Measurements from ENCODE around the gene TSPAN3. TPM values are rescaled to one million over a fixed set of nuclear protein-coding genes. Genes with fewer than 3 reads are reported as not detected.

The TSPAN3 gene
- total RNA-seq, 1 donor from 2014 or later = 359 TPM

GRCh38 chr15:77042955-77043920 is 27.7 kb downstream of the TSPAN3 start:
- H3K4me1 ChIP-seq = no peaks in the 10 kb centered on the region
- ATAC-seq (no peak), DNase-seq (no peak)
- TF ChIP-seq CTCF (IDR thresholded peaks at IDR 0.05) = no peak
- H3K9me3 ChIP-seq = no peaks in the 10 kb centered on the region
- H3K4me3 ChIP-seq = no peak overlapping the region
- intact Hi-C loops (cut with DNase I) = no loop called here
- H3K27me3 ChIP-seq = no peaks in the 10 kb centered on the region
- H3K27ac ChIP-seq = no peak overlapping the region
- peaks cover 43% of the 10 kb centered on the region for H3K36me3 ChIP-seq

- Histone ChIP-seq H3K36me3 (peaks cover 39% of the 10 kb centered on the region), H3K4me3 (no peak overlapping the region), H3K4me1 (no peaks in the 10 kb centered on the region), H3K27ac (no peak overlapping the region), H3K27me3 (no peaks in the 10 kb centered on the region), H3K9me3 (no peaks in the 10 kb centered on the region)
- DNase-seq = no peak
- ATAC-seq = no peak
- TF ChIP-seq CTCF (IDR thresholded peaks at IDR 0.05) = no peak
- intact Hi-C loops (cut with DNase I) = no loop called here
Observed at GRCh38 chr15:77042245-77042919, 28.5 kb downstream of the TSPAN3 start.

- ATAC-seq (no peak), DNase-seq (no peak)
- Histone ChIP-seq H3K27ac (no peak overlapping the region), H3K9me3 (no peaks in the 10 kb centered on the region), H3K4me3 (no peak overlapping the region), H3K4me1 (no peaks in the 10 kb centered on the region), H3K36me3 (peaks cover 34% of the 10 kb centered on the region), H3K27me3 (no peaks in the 10 kb centered on the region)
- no peak for TF ChIP-seq CTCF (IDR thresholded peaks at IDR 0.05)
- intact Hi-C loops (cut with DNase I) = no loop called here
Observed at GRCh38 chr15:77040673-77041072, 30.2 kb downstream of the TSPAN3 start.

- Histone ChIP-seq H3K36me3 (peaks cover 34% of the 10 kb centered on the region), H3K27ac (no peak overlapping the region), H3K9me3 (no peaks in the 10 kb centered on the region), H3K27me3 (no peaks in the 10 kb centered on the region), H3K4me1 (no peaks in the 10 kb centered on the region), H3K4me3 (no peak overlapping the region)
- intact Hi-C loops (cut with DNase I) = loop anchor here (10.0 kb wide), 1 partner anchor 505 kb away; no protein-coding TSS in a partner anchor
- ATAC-seq (peak; percentile 2), DNase-seq (peak; percentile 69)
- TF ChIP-seq CTCF (IDR thresholded peaks at IDR 0.05) = no peak
Observed at GRCh38 chr15:77039848-77040247, 31.1 kb downstream of the TSPAN3 start.

GRCh38 chr15:77039217-77039533 is 31.7 kb downstream of the TSPAN3 start:
- no peaks in the 10 kb centered on the region for H3K4me1 ChIP-seq
- no peak overlapping the region for H3K4me3 ChIP-seq
- ATAC-seq (no peak), DNase-seq (no peak)
- H3K9me3 ChIP-seq = no peaks in the 10 kb centered on the region
- intact Hi-C loops (cut with DNase I) = loop anchor here (10.0 kb wide), 1 partner anchor 506 kb away; no protein-coding TSS in a partner anchor
- no peak for TF ChIP-seq CTCF (IDR thresholded peaks at IDR 0.05)
- H3K27ac ChIP-seq = no peak overlapping the region
- H3K27me3 ChIP-seq = no peaks in the 10 kb centered on the region
- H3K36me3 ChIP-seq = peaks cover 29% of the 10 kb centered on the region

All from upper lobe of right lung (tissue), 1 donor.